22Rv1 (cell line): Measurements from ENCODE around the gene IL24.
A peak's percentile ranks its signal among the peaks of the same experiment; 100 is the strongest.

Experiments
- H3K27ac ChIP-seq: fragments of 450-650 bp; 2 replicates; pipeline ENCODE4 v1.5.1; 2017
- ZFX ChIP-seq: fragments of 450-650 bp; IDR thresholded peaks from 2 replicates; pipeline ENCODE4 v1.6.1; 2017; ENCODE audit warnings: antibody characterized with exemption, borderline replicate concordance
- TF ChIP-seq, protein P1 (sequence below): fragments of 450-650 bp; IDR thresholded peaks from 2 replicates; pipeline ENCODE4 v1.5.1; 2017; ENCODE audit warnings: mild to moderate bottlenecking

The IL24 gene

DNA sequence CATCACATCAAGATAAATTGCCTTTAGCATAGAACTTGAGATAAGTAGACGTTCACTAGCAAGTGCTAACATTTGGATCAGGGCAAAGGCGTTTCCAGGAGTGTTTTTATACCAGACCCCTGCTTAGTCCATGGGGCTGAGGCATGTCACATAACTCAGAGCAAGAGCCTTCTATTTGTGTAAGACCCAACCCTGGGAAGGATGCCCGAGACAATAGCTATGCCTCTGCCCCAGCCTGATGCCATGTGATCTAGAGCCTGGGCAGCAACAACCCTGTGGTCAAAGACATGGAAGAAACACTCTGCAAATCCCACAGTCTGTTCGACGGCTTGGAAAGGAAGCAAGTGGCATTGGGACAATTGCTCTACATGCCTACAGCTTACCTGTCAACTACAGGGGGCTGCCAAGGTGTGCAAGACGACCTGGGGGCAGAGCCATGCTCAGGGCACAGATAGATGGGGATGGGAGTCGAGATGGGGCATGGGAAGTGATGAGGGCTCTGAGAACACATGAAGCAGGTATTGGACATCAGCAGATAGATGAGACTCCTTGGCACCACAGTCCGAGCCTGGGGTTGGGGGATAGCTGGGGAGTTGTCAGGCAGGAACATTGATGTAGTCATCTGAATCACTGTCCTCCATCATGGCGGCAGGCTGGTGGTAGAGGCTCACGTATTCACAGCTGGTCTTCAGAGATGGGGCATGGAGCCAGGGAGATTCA is 7.3 kb downstream of the IL24 start:
- no peak for TF ChIP-seq ZFX
- TF ChIP-seq, protein P1, sequence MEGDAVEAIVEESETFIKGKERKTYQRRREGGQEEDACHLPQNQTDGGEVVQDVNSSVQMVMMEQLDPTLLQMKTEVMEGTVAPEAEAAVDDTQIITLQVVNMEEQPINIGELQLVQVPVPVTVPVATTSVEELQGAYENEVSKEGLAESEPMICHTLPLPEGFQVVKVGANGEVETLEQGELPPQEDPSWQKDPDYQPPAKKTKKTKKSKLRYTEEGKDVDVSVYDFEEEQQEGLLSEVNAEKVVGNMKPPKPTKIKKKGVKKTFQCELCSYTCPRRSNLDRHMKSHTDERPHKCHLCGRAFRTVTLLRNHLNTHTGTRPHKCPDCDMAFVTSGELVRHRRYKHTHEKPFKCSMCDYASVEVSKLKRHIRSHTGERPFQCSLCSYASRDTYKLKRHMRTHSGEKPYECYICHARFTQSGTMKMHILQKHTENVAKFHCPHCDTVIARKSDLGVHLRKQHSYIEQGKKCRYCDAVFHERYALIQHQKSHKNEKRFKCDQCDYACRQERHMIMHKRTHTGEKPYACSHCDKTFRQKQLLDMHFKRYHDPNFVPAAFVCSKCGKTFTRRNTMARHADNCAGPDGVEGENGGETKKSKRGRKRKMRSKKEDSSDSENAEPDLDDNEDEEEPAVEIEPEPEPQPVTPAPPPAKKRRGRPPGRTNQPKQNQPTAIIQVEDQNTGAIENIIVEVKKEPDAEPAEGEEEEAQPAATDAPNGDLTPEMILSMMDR = no peak
- no peak overlapping the region for H3K27ac ChIP-seq

DNA sequence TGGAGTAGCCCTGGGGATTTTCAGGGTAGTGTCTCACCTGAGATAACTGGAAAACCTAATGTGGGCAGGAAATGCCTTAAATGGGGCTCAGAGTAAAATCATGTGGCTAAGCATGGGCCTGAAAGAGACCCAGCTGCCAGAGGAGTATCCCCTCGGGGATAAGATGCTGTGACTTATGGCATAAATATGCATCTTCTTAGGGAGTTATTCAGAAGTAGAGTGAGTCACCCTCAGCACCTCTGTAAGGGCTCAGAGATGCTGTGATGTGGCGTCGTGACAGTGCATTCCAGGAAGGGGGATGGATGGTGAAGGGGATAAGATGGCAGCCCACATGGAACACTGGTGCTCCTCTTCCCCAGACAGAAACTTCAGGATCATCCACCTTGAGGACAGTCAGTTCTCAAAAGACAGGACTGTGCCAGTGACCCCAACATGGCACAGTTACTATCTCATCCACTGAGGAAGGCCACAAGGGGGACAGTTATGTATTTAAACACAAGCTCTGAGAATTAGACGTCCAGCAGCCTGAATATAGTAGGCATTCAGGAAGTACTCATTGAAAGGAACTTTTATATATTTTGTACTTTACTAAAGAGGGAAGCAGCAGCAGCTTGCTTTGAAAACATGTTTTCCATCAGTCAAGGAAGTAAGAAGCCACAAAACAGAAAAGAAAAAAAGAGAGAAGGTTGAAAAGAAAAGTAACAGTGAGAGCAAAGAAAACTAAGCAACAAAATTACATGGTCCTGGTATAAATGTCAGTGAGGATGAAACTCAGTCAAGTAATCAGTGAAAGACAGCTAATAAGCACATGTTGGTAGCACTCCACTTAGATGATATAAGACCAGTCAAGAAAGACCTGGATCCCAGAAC is 8.3 kb downstream of the IL24 start:
- H3K27ac ChIP-seq = no peak overlapping the region
- TF ChIP-seq, protein P1 = no peak
- no peak for TF ChIP-seq ZFX

DNA sequence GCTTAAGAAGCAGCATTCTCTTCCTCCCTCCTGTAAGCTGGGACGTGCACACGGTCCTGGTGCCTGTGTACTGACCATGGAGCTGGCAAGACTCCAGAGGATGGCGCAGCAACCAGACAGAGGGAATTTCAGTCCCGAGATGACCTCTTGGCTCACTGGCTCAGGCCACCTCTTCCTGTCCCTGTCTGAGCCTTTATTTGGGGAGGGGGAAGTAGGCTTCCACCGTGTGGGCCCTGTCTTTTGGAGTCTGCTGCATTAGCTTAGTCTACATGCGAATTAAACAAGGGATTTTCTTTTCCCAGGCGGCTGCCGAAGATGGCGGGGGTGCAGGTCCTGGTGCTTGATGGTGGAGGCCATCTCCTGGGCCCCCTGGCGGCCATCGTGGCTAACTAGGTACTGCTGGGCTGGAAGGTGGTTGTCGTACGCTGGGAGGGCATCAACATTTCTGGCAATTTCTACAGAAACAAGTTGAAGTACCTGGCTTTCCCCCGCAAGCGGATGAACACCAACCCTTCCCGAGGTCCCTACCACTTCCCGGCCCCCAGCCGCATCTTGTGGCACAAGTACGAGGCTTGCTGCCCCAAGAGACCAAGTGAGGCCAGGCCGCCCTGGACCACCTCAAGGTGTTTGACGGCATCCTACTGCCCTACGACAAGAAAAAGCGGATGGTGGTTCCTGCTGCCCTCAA is 10.2 kb downstream of the IL24 start:
- H3K27ac ChIP-seq = no peak overlapping the region
- TF ChIP-seq ZFX = no peak
- TF ChIP-seq, protein P1 = peak; percentile 77

DNA sequence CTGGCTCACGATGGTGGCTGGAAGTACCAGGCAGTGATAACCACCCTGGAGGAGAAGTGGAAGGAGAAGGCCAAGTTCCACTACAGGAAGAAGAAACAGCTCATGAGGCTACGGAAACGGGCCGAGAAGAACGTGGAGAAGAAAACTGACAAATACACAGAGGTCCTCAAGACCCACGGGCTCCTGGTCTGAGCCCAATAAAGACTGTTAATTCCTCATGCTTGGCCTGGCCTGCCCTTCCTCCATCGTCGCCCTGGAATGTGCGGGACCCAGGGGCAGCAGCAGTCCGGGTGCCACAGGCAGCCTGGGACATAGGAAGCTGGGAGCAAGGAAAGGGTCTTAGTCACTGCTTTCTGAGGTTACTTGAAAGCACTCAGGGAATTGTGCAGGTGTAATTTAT is 10.8 kb downstream of the IL24 start:
- no peak for TF ChIP-seq ZFX
- TF ChIP-seq, protein P1 = no peak
- no peak overlapping the region for H3K27ac ChIP-seq

DNA sequence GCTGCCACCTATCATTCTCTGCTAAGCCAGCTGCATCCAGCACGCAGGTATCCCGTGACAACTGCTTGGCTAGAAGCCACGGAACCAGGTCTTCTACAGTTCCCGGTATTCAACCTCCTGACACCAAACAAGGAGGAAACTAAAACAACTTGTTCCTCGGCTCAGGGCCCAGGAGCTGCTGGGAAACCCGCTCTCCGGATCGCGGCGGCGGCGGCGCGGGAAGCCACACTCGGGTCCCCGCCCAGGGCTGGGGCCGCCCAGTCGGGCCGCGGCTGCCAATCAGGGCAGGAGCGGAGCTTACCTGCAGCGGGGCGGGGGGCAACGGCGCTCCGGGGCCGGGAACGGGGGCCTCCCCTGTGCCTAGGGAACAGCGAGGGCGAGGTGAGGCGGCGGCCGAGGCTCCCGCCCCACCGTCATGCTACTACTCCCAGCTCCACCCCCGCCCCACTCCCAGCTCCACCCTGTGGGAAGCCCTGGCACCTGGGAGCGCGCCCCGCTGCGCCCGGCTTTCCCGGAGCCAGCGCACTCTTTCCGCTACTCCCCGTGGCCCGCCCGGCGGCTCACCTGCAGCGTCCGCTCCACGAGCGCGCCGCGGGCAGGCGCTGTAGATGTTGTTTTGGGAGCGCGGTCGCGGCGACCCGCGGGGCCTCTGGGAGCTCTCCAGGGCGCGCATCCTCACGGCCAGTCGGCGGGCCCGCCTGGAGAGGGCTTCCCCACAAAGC is 12.1 kb downstream of the IL24 start:
- TF ChIP-seq, protein P1 = peak; percentile 41
- no peak for TF ChIP-seq ZFX
- peak overlapping the region; percentile 72 for H3K27ac ChIP-seq

DNA sequence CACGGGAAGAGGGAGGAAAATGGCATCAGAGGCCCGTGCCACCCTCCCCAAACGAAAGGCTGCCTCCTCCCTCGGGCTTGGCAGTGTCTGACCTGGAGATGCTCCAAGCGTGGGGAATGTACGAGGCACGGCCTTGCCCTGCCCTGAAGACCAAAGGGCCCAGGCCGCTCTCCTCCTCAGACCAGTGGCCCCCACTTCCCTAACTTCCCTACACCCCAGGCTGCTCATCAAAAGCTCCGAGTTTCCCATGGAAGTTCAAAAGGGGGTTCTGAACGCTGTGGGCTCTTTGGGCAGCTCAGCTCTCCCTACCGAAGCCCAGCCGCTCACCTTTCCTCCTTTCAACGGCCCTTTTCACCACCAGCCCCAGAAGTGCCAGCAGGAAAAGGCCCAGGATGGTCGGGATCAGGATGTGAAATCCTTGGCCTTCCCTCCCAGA is 12.7 kb downstream of the IL24 start:
- H3K27ac ChIP-seq = peak overlapping the region; percentile 72
- no peak for TF ChIP-seq ZFX
- TF ChIP-seq, protein P1 = no peak
